ENCODE measurements around the gene CFAP157. TPM values are rescaled to one million over a fixed set of nuclear protein-coding genes. Genes with fewer than 3 reads are reported as not detected.

CFAP157 gene
- total RNA-seq, 1 donor from 2014 or later = 0.24 TPM

GRCh38 chr9:127721391-127721821 lies 14.6 kb downstream of the CFAP157 start:
- peaks cover 7% of the 10 kb centered on the region for H3K4me1 Mint-ChIP-seq (ENCODE audit: unreplicated experiment)
- TF ChIP-seq CTCF (IDR thresholded peaks at IDR 0.05) = no peak
- H3K4me3 Mint-ChIP-seq (ENCODE audit: unreplicated experiment) = no peak overlapping the region
- H3K27me3 Mint-ChIP-seq (ENCODE audit: unreplicated experiment) = no peaks in the 10 kb centered on the region
- no peak overlapping the region for H3K27ac Mint-ChIP-seq (ENCODE audit: unreplicated experiment)
- no peaks in the 10 kb centered on the region for H3K9me3 Mint-ChIP-seq (ENCODE audit: unreplicated experiment)
- no peak for DNase-seq (ENCODE audit: extremely low spot score, unreplicated experiment)
- no peaks in the 10 kb centered on the region for H3K36me3 Mint-ChIP-seq (ENCODE audit: unreplicated experiment)

GRCh38 chr9:127722055-127722745 lies 15.4 kb downstream of the CFAP157 start:
- Mint-ChIP-seq H3K27me3 (ENCODE audit: unreplicated experiment) (no peaks in the 10 kb centered on the region), H3K36me3 (ENCODE audit: unreplicated experiment) (no peaks in the 10 kb centered on the region), H3K27ac (ENCODE audit: unreplicated experiment) (no peak overlapping the region), H3K4me3 (ENCODE audit: unreplicated experiment) (no peak overlapping the region), H3K9me3 (ENCODE audit: unreplicated experiment) (no peaks in the 10 kb centered on the region), H3K4me1 (ENCODE audit: unreplicated experiment) (peaks cover 7% of the 10 kb centered on the region)
- TF ChIP-seq CTCF (IDR thresholded peaks at IDR 0.05) = no peak
- DNase-seq (ENCODE audit: extremely low spot score, unreplicated experiment) = no peak

GRCh38 chr9:127723013-127723412 lies 16.2 kb downstream of the CFAP157 start:
- no peak overlapping the region for H3K4me3 Mint-ChIP-seq (ENCODE audit: unreplicated experiment)
- no peak overlapping the region for H3K27ac Mint-ChIP-seq (ENCODE audit: unreplicated experiment)
- no peaks in the 10 kb centered on the region for H3K36me3 Mint-ChIP-seq (ENCODE audit: unreplicated experiment)
- H3K27me3 Mint-ChIP-seq (ENCODE audit: unreplicated experiment) = no peaks in the 10 kb centered on the region
- no peak for TF ChIP-seq CTCF (IDR thresholded peaks at IDR 0.05)
- peaks cover 7% of the 10 kb centered on the region for H3K4me1 Mint-ChIP-seq (ENCODE audit: unreplicated experiment)
- H3K9me3 Mint-ChIP-seq (ENCODE audit: unreplicated experiment) = no peaks in the 10 kb centered on the region
- DNase-seq (ENCODE audit: extremely low spot score, unreplicated experiment) = no peak

GRCh38 chr9:127723444-127723843 lies 16.7 kb downstream of the CFAP157 start:
- no peaks in the 10 kb centered on the region for H3K36me3 Mint-ChIP-seq (ENCODE audit: unreplicated experiment)
- H3K4me1 Mint-ChIP-seq (ENCODE audit: unreplicated experiment) = peaks cover 7% of the 10 kb centered on the region
- H3K4me3 Mint-ChIP-seq (ENCODE audit: unreplicated experiment) = no peak overlapping the region
- TF ChIP-seq CTCF (IDR thresholded peaks at IDR 0.05) = no peak
- no peaks in the 10 kb centered on the region for H3K9me3 Mint-ChIP-seq (ENCODE audit: unreplicated experiment)
- no peaks in the 10 kb centered on the region for H3K27me3 Mint-ChIP-seq (ENCODE audit: unreplicated experiment)
- no peak overlapping the region for H3K27ac Mint-ChIP-seq (ENCODE audit: unreplicated experiment)
- no peak for DNase-seq (ENCODE audit: extremely low spot score, unreplicated experiment)

- peaks cover 7% of the 10 kb centered on the region for H3K4me1 Mint-ChIP-seq (ENCODE audit: unreplicated experiment)
- H3K27ac Mint-ChIP-seq (ENCODE audit: unreplicated experiment) = no peak overlapping the region
- H3K4me3 Mint-ChIP-seq (ENCODE audit: unreplicated experiment) = no peak overlapping the region
- no peaks in the 10 kb centered on the region for H3K27me3 Mint-ChIP-seq (ENCODE audit: unreplicated experiment)
- H3K9me3 Mint-ChIP-seq (ENCODE audit: unreplicated experiment) = no peaks in the 10 kb centered on the region
- TF ChIP-seq CTCF (IDR thresholded peaks at IDR 0.05) = no peak
- no peak for DNase-seq (ENCODE audit: extremely low spot score, unreplicated experiment)
- H3K36me3 Mint-ChIP-seq (ENCODE audit: unreplicated experiment) = no peaks in the 10 kb centered on the region
Observed at GRCh38 chr9:127724012-127724411, 17.2 kb downstream of the CFAP157 start.
